HUES6 (cell line): ENCODE data around the gene GDAP1L1.
"Not testable (repeated sequence)": the region's sequence is repeated elsewhere in the genome, so short reads cannot be mapped to it uniquely, and the experiment has no call there.

Source experiments
- H3K27ac ChIP-seq: 2 replicates; pipeline ENCODE4 v1.7.0; 2013; ENCODE audit warnings: low read depth, mild to moderate bottlenecking, low read length, inconsistent platforms
- H3K27me3 ChIP-seq: 2 replicates; pipeline ENCODE4 v1.6.1; 2013; ENCODE audit warnings: low read length; ENCODE audit not compliant: control insufficient read depth, insufficient read depth
- H3K36me3 ChIP-seq: 2 replicates; pipeline ENCODE4 v1.6.1; 2013; ENCODE audit warnings: low read length; ENCODE audit not compliant: control insufficient read depth, insufficient read depth
- H3K4me1 ChIP-seq: 2 replicates; pipeline ENCODE4 v1.6.1; 2013; ENCODE audit warnings: low read length; ENCODE audit not compliant: control insufficient read depth, insufficient read depth
- H3K4me3 ChIP-seq: 2 replicates; pipeline ENCODE4 v1.5.1; 2013; ENCODE audit warnings: low read depth, low read length
- H3K9ac ChIP-seq: one replicate; pipeline ENCODE4 v1.6.1; 2013; ENCODE audit warnings: mild to moderate bottlenecking, low read length
- H3K9me3 ChIP-seq: 2 replicates; pipeline ENCODE4 v1.6.1; 2013; ENCODE audit warnings: low read depth, low read length; ENCODE audit not compliant: control insufficient read depth, insufficient read depth

GDAP1L1 gene

DNA sequence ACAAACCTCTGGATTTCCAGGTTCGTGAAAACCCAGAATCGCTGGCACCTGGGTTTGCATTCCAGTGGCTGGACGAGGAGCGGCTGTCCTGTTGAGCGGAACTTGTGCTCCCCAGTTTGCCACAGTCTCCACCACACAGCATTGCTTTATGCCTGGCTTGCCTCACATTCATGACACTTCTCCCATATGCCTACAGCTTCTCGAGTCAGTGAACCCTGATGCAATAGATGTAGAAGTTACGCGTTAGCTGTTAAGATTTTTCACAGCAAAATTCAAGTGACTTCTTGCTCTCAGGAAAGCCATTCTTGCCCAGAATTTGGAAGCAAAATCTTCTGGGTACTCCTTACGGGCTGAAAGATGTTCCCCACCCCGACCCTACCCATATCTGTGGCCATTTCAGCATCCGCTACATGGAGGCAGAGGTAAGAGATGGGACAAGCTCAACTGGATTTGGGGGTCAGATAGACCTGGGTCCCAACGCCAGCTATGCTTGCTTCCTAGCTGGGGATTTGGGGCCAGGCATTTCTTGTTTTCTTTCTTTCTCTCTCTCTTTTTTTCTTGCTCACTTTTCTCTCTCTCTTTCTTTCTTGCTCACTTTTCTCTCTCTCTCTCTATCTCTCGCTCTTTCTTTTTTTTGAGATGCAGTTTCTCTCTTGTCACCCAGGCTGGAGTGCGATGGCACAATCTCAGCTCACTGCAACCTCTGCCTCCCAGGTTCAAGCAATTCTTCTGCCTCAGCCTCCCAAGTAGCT, 12.4 kb upstream of the GDAP1L1 start:
- H3K36me3 ChIP-seq: no peaks in the 10 kb centered on the region
- H3K9ac ChIP-seq: peak overlapping the region; percentile 12
- H3K27ac ChIP-seq: no peak overlapping the region
- H3K9me3 ChIP-seq: peaks cover 4% of the 10 kb centered on the region
- no peaks in the 10 kb centered on the region for H3K27me3 ChIP-seq
- H3K4me1 ChIP-seq: peaks cover 13% of the 10 kb centered on the region; the same call in 1 of the 2 replicates
- H3K4me3 ChIP-seq: no peak overlapping the region

GRCh38 chr20:44235702-44236101, 11.4 kb upstream of the GDAP1L1 start:
- no peaks in the 10 kb centered on the region for H3K36me3 ChIP-seq
- no peak overlapping the region for H3K9ac ChIP-seq
- H3K9me3 ChIP-seq: peaks cover 4% of the 10 kb centered on the region
- H3K27ac ChIP-seq: no peak overlapping the region
- peaks cover 13% of the 10 kb centered on the region; the same call in 1 of the 2 replicates for H3K4me1 ChIP-seq
- H3K27me3 ChIP-seq: no peaks in the 10 kb centered on the region
- no peak overlapping the region for H3K4me3 ChIP-seq

GRCh38 chr20:44236840-44237239, 10.3 kb upstream of the GDAP1L1 start:
- not testable (repeated sequence) for H3K4me1 ChIP-seq, H3K27ac ChIP-seq, H3K27me3 ChIP-seq, H3K9ac ChIP-seq, H3K4me3 ChIP-seq, H3K36me3 ChIP-seq, H3K9me3 ChIP-seq

DNA sequence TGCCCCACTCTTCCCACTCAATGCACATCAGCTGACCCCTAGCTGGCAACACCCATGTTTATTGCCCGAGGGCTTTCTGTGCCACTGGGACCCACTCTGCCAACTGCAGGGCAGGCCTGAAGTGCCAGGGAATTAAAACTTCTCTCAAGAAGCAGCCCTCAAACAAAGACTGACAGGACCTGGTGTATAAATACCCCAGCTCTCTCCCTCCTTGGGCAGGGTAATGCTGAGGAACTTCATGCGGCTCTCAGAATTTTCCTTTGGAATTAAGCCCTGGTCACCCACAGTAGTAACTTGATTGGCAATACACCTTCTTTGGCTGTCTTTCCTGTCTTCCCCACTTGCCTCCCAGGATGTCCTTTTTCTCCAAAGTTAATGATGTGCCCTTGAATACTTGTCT, 5.3 kb upstream of the GDAP1L1 start:
- Histone ChIP-seq H3K36me3 (no peaks in the 10 kb centered on the region), H3K9ac (no peak overlapping the region), H3K27ac (no peak overlapping the region), H3K4me3 (no peak overlapping the region), H3K9me3 (peaks cover 4% of the 10 kb centered on the region), H3K27me3 (peaks cover 8% of the 10 kb centered on the region; the same call in 1 of the 2 replicates), H3K4me1 (peaks cover 5% of the 10 kb centered on the region)

DNA sequence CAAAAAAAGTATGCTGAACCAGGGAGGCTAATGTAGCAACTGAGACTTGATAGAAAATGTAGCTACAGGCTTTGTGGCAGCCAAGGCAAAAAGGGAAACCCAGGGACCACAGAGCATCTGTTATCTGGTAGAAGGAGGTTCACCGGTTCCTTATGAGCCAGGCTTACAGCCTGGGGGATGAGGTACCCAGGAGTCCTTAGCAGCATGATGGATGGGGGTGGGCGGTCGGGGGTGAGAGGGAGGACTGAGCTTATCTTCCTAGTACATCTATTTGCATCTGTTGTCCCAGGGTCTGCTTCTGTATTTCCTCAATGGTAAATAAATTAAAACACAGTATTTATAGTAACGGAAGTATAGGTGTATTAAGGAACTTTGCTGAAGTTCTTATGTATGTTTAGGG, 1.1 kb upstream of the GDAP1L1 start:
- no peak overlapping the region for H3K9ac ChIP-seq
- H3K36me3 ChIP-seq: no peaks in the 10 kb centered on the region
- no peaks in the 10 kb centered on the region for H3K9me3 ChIP-seq
- H3K27ac ChIP-seq: no peak overlapping the region
- peaks cover 18% of the 10 kb centered on the region; the same call in 1 of the 2 replicates for H3K27me3 ChIP-seq
- peaks cover 7% of the 10 kb centered on the region for H3K4me1 ChIP-seq
- no peak overlapping the region for H3K4me3 ChIP-seq

- no peak overlapping the region for H3K9ac ChIP-seq
- peak overlapping the region; percentile 96 for H3K4me3 ChIP-seq
- H3K27ac ChIP-seq: no peak overlapping the region
- H3K36me3 ChIP-seq: no peaks in the 10 kb centered on the region
- H3K9me3 ChIP-seq: no peaks in the 10 kb centered on the region
- H3K4me1 ChIP-seq: peaks cover 7% of the 10 kb centered on the region
- peaks cover 18% of the 10 kb centered on the region; the same call in 1 of the 2 replicates for H3K27me3 ChIP-seq
Observed at GRCh38 chr20:44247586-44248409, 690 bp downstream of the GDAP1L1 start.

GRCh38 chr20:44248410-44248759, 1.3 kb downstream of the GDAP1L1 start:
- Histone ChIP-seq H3K4me1 (peaks cover 8% of the 10 kb centered on the region), H3K4me3 (no peak overlapping the region), H3K9ac (no peak overlapping the region), H3K27me3 (peaks cover 18% of the 10 kb centered on the region; the same call in 1 of the 2 replicates), H3K36me3 (no peaks in the 10 kb centered on the region), H3K27ac (no peak overlapping the region), H3K9me3 (no peaks in the 10 kb centered on the region)

GRCh38 chr20:44251284-44251683, 4.2 kb downstream of the GDAP1L1 start:
- Histone ChIP-seq H3K36me3 (no peaks in the 10 kb centered on the region), H3K4me3 (no peak overlapping the region), H3K9ac (no peak overlapping the region), H3K27ac (no peak overlapping the region), H3K27me3 (peaks cover 15% of the 10 kb centered on the region; the same call in 1 of the 2 replicates), H3K9me3 (no peaks in the 10 kb centered on the region), H3K4me1 (peaks cover 11% of the 10 kb centered on the region)

- H3K9ac ChIP-seq: no peak overlapping the region
- no peaks in the 10 kb centered on the region for H3K27me3 ChIP-seq
- H3K4me1 ChIP-seq: 0 out of 2 replicates have a peak, but pooled peaks cover 4% of the 10 kb centered on the region
- H3K9me3 ChIP-seq: no peaks in the 10 kb centered on the region
- H3K36me3 ChIP-seq: no peaks in the 10 kb centered on the region
- no peak overlapping the region for H3K27ac ChIP-seq
- H3K4me3 ChIP-seq: no peak overlapping the region
Observed at GRCh38 chr20:44253528-44253927, 6.4 kb downstream of the GDAP1L1 start.

GRCh38 chr20:44254073-44254472, 7.0 kb downstream of the GDAP1L1 start:
- Histone ChIP-seq H3K36me3 (no peaks in the 10 kb centered on the region), H3K4me1 (0 out of 2 replicates have a peak, but pooled peaks cover 4% of the 10 kb centered on the region), H3K9ac (no peak overlapping the region), H3K9me3 (no peaks in the 10 kb centered on the region), H3K27ac (no peak overlapping the region), H3K4me3 (no peak overlapping the region), H3K27me3 (no peaks in the 10 kb centered on the region)

GRCh38 chr20:44255942-44256341, 8.8 kb downstream of the GDAP1L1 start:
- 0 out of 2 replicates have a peak, but pooled peaks cover 4% of the 10 kb centered on the region for H3K4me1 ChIP-seq
- H3K9me3 ChIP-seq: no peaks in the 10 kb centered on the region
- no peaks in the 10 kb centered on the region for H3K27me3 ChIP-seq
- H3K9ac ChIP-seq: no peak overlapping the region
- no peaks in the 10 kb centered on the region for H3K36me3 ChIP-seq
- no peak overlapping the region for H3K4me3 ChIP-seq
- H3K27ac ChIP-seq: no peak overlapping the region
